Neural progenitor cell (in vitro differentiated cells): Measurements from ENCODE around the gene ALDH3B2. TPM values are rescaled to one million over a fixed set of nuclear protein-coding genes. Genes with fewer than 3 reads are reported as not detected.

Source experiments
- DNase-seq: peaks from one replicate; pipeline ENCODE4 v3.0.0-alpha.2; 2016; ENCODE audit warnings: low spot score
- H2AFZ ChIP-seq: fragments of 200-600 bp; sonication (generic); replicated peaks from 2 replicates; pipeline ENCODE4 v1.6.1; 2016; ENCODE audit warnings: antibody characterized with exemption
- H3F3A ChIP-seq: fragments of 200-600 bp; sonication (generic); 2 replicates; pipeline ENCODE4 v1.6.1; 2016; ENCODE audit warnings: antibody characterized with exemption, low read depth
- H3K27ac ChIP-seq: fragments of 200-600 bp; sonication (generic); 2 replicates; pipeline ENCODE4 v1.5.1; 2016; ENCODE audit warnings: mild to moderate bottlenecking
- H3K27me3 ChIP-seq: fragments of 200-600 bp; sonication (generic); 2 replicates; pipeline ENCODE4 v1.6.1; 2016; ENCODE audit warnings: mild to moderate bottlenecking, moderate library complexity
- H3K36me3 ChIP-seq: fragments of 200-600 bp; sonication (generic); 2 replicates; pipeline ENCODE4 v1.5.1; 2016
- H3K4me1 ChIP-seq: fragments of 200-600 bp; sonication (generic); 2 replicates; pipeline ENCODE4 v1.6.1; 2016; ENCODE audit warnings: mixed run types
- H3K4me2 ChIP-seq: fragments of 200-600 bp; sonication (generic); 2 replicates; pipeline ENCODE4 v1.6.1; 2016
- H3K4me3 ChIP-seq: fragments of 200-600 bp; sonication (generic); 2 replicates; pipeline ENCODE4 v1.5.1; 2016
- H3K79me2 ChIP-seq: fragments of 200-600 bp; sonication (generic); 2 replicates; pipeline ENCODE4 v1.6.1; 2016; ENCODE audit warnings: low read depth
- H3K9ac ChIP-seq: fragments of 200-600 bp; sonication (generic); 2 replicates; pipeline ENCODE4 v1.6.1; 2016
- H3K9me3 ChIP-seq: fragments of 200-600 bp; sonication (generic); 2 replicates; pipeline ENCODE4 v1.5.1; 2016; ENCODE audit warnings: low read depth
- H4K20me1 ChIP-seq: fragments of 200-600 bp; sonication (generic); 2 replicates; pipeline ENCODE4 v1.6.1; 2016; ENCODE audit warnings: low read depth
- H3K27ac Mint-ChIP-seq: 3 replicates; pipeline ENCODE4 v1.8.0; 2021; ENCODE audit warnings: mixed read lengths
- H3K27me3 Mint-ChIP-seq: 2 replicates; pipeline ENCODE4 v1.8.0; 2022; ENCODE audit warnings: low read depth, mild to moderate bottlenecking, inconsistent platforms, moderate library complexity, mixed read lengths; ENCODE audit not compliant: insufficient read depth
- H3K36me3 Mint-ChIP-seq: 3 replicates; pipeline ENCODE4 v1.8.0; 2021; ENCODE audit warnings: mixed read lengths
- H3K4me1 Mint-ChIP-seq: 3 replicates; pipeline ENCODE4 v1.8.0; 2021; ENCODE audit warnings: mixed read lengths
- H3K4me3 Mint-ChIP-seq: 3 replicates; pipeline ENCODE4 v1.8.0; 2021; ENCODE audit warnings: mild to moderate bottlenecking, moderate library complexity, mixed read lengths
- H3K9me3 Mint-ChIP-seq: 3 replicates; pipeline ENCODE4 v1.8.0; 2020; ENCODE audit warnings: mixed read lengths
- EZH2 ChIP-seq: fragments of 200-600 bp; sonication (generic); IDR thresholded peaks from 2 replicates; pipeline ENCODE4 v1.6.1; 2017; ENCODE audit warnings: antibody characterized with exemption, mild to moderate bottlenecking, moderate library complexity
- EZH2phosphoT487 ChIP-seq: fragments of 200-600 bp; sonication (generic); IDR thresholded peaks from 2 replicates; pipeline ENCODE4 v1.6.1; 2017; ENCODE audit warnings: antibody characterized with exemption
- total RNA-seq: library from RNA; depleted of rRNA; stranded (reverse); fragments of >200 nt; gene quantifications from 2 replicates; pipeline ENCODE4 v1.2.3, GENCODE V29; 2015; ENCODE audit warnings: low replicate concordance
- TF ChIP-seq, protein P1 (sequence below): fragments of 200-600 bp; sonication (generic); IDR thresholded peaks from 2 replicates; pipeline ENCODE4 v1.5.1; 2017; ENCODE audit warnings: antibody characterized with exemption, mild to moderate bottlenecking

ALDH3B2 gene
- total RNA-seq, 1 donor from 2014 or later: not detected

DNA sequence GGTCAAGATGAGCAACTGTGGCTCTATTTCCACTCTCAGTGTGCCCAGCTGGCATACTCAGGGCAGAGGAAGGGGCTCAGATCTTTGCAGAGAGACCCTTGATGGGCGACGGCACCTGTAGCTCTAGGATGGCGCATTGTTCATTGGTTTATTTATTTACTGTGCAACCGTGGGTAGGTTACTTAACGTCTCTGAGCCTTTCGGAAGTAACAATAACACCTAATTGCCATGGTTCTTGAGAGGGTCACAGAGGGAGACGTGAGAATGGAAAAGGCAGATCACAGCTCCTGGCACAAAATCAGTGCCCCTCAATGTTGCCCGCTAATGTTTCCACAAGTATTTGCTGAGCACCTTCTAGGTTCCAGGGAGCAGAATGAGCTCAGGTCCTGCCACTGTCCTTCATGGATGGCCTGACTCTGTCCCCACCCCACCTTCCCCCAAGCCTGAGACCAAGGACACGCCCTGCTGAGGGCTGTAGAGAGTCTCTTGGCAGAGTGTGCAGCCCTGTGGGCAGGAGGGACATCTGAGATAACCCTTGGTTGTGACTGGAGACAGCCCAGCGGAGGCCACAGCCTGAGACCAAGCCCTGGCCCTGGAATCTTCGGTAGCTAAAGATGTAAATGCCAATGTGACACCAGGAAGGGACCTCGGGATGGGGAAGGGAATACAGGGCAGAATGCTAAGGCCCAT, 780 bp upstream of the ALDH3B2 start:
- no peak overlapping the region for H3K9ac ChIP-seq
- no peak overlapping the region for H2AFZ ChIP-seq
- no peak overlapping the region for H3K4me3 Mint-ChIP-seq
- no peaks in the 10 kb centered on the region for H3K9me3 ChIP-seq
- no peaks in the 10 kb centered on the region for H3K4me1 ChIP-seq
- peaks cover 5% of the 10 kb centered on the region for H3K27me3 Mint-ChIP-seq
- H3K4me2 ChIP-seq: no peak overlapping the region
- no peaks in the 10 kb centered on the region for H4K20me1 ChIP-seq
- peaks cover 6% of the 10 kb centered on the region for H3K9me3 Mint-ChIP-seq
- DNase-seq: no peak
- no peak overlapping the region for H3K4me3 ChIP-seq
- no peaks in the 10 kb centered on the region for H3K36me3 ChIP-seq
- no peaks in the 10 kb centered on the region for H3K4me1 Mint-ChIP-seq
- H3K27me3 ChIP-seq: no peaks in the 10 kb centered on the region
- no peaks in the 10 kb centered on the region for H3K79me2 ChIP-seq
- no peak for TF ChIP-seq EZH2phosphoT487
- TF ChIP-seq EZH2: no peak
- TF ChIP-seq, protein P1, sequence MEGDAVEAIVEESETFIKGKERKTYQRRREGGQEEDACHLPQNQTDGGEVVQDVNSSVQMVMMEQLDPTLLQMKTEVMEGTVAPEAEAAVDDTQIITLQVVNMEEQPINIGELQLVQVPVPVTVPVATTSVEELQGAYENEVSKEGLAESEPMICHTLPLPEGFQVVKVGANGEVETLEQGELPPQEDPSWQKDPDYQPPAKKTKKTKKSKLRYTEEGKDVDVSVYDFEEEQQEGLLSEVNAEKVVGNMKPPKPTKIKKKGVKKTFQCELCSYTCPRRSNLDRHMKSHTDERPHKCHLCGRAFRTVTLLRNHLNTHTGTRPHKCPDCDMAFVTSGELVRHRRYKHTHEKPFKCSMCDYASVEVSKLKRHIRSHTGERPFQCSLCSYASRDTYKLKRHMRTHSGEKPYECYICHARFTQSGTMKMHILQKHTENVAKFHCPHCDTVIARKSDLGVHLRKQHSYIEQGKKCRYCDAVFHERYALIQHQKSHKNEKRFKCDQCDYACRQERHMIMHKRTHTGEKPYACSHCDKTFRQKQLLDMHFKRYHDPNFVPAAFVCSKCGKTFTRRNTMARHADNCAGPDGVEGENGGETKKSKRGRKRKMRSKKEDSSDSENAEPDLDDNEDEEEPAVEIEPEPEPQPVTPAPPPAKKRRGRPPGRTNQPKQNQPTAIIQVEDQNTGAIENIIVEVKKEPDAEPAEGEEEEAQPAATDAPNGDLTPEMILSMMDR: no peak
- no peaks in the 10 kb centered on the region for H3K36me3 Mint-ChIP-seq
- H3K27ac ChIP-seq: no peak overlapping the region
- no peaks in the 10 kb centered on the region for H3F3A ChIP-seq
- H3K27ac Mint-ChIP-seq: no peak overlapping the region

DNA sequence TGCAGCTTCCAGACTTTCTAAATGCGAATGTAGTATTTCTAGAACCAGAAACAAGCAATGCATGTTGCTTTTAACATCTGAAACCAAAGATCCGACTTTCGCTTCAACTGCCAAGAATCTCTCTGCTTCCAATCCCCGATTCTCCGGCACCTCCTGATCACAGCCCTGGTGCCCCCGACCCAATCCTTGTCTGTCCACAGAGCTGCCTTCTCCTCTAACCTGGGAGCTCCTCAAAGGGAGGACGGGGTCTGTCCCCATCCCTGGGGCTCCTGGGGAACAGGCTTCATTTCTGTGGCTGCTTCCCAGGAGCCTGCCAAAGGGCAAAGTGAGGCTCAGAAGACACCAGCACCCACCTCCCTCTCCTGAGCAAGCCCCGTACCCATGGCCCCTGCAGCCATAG, 521 bp downstream of the ALDH3B2 start:
- Histone ChIP-seq H3K79me2 (no peaks in the 10 kb centered on the region), H3F3A (no peaks in the 10 kb centered on the region), H2AFZ (no peak overlapping the region), H3K9me3 (no peaks in the 10 kb centered on the region), H3K27me3 (no peaks in the 10 kb centered on the region), H3K9ac (no peak overlapping the region), H3K4me3 (no peak overlapping the region), H3K4me2 (no peak overlapping the region), H3K27ac (no peak overlapping the region), H3K36me3 (no peaks in the 10 kb centered on the region), H3K4me1 (no peaks in the 10 kb centered on the region), H4K20me1 (no peaks in the 10 kb centered on the region)
- TF ChIP-seq, protein P1: no peak
- TF ChIP-seq EZH2 (no peak), EZH2phosphoT487 (no peak)
- Mint-ChIP-seq H3K36me3 (no peaks in the 10 kb centered on the region), H3K4me1 (no peaks in the 10 kb centered on the region), H3K9me3 (peaks cover 6% of the 10 kb centered on the region), H3K27ac (no peak overlapping the region), H3K27me3 (peaks cover 5% of the 10 kb centered on the region), H3K4me3 (no peak overlapping the region)
- DNase-seq: no peak

DNA sequence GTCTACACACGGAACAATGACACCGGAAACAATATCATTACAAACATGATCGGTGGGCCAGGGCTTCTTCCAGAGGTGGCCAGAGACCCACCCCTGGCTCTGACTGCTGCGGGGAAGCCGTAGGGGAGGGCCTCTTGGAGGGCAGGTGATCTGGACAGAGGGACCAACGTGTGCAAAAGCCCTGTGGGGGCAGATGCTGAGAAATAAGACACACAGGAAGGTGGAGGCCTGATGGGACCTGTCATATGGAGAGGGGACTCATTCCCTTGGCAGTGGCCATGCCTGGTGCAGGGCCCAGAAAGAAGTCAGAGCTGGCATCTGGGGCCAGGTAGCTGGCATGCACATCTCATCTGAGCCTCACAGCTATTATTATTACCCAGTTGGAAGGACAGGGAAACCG, 1.1 kb downstream of the ALDH3B2 start:
- Histone ChIP-seq H3K9me3 (no peaks in the 10 kb centered on the region), H3K79me2 (no peaks in the 10 kb centered on the region), H3K4me1 (no peaks in the 10 kb centered on the region), H4K20me1 (no peaks in the 10 kb centered on the region), H3F3A (no peaks in the 10 kb centered on the region), H3K27me3 (no peaks in the 10 kb centered on the region), H3K36me3 (no peaks in the 10 kb centered on the region), H3K9ac (no peak overlapping the region), H3K27ac (no peak overlapping the region), H3K4me3 (no peak overlapping the region), H3K4me2 (no peak overlapping the region), H2AFZ (no peak overlapping the region)
- no peak for DNase-seq
- peaks cover 5% of the 10 kb centered on the region for H3K27me3 Mint-ChIP-seq
- H3K4me1 Mint-ChIP-seq: no peaks in the 10 kb centered on the region
- peaks cover 6% of the 10 kb centered on the region for H3K9me3 Mint-ChIP-seq
- H3K36me3 Mint-ChIP-seq: no peaks in the 10 kb centered on the region
- no peak overlapping the region for H3K4me3 Mint-ChIP-seq
- TF ChIP-seq EZH2: no peak
- TF ChIP-seq, protein P1: no peak
- no peak for TF ChIP-seq EZH2phosphoT487
- no peak overlapping the region for H3K27ac Mint-ChIP-seq
